ENCODE data around the gene KCNIP4.

KCNIP4 gene

GRCh38 chr4:21544415-21544814, 404.2 kb downstream of the KCNIP4 start:
- H3K9ac ChIP-seq (ENCODE audit: low read length in 2 of 2), result no peak overlapping the region
- no peak overlapping the region for H3K27ac ChIP-seq (ENCODE audit: low read length)
- H3K4me1 ChIP-seq (ENCODE audit: control insufficient read depth, insufficient read depth, low read length), result no peaks in the 10 kb centered on the region
- H3K4me3 ChIP-seq (ENCODE audit: low read length in 2 of 2), result no peak overlapping the region
- H3K9me3 ChIP-seq (ENCODE audit: control insufficient read depth in 2 of 2, low read length in 2 of 2), result peaks cover 3 to 4% of the 10 kb centered on the region in 2 donors
- H3K36me3 ChIP-seq (ENCODE audit: control insufficient read depth in 2 of 2, insufficient read depth in 2 of 2, low read length in 2 of 2), result no peaks in the 10 kb centered on the region
- H3K27me3 ChIP-seq (ENCODE audit: control insufficient read depth in 1 of 2, insufficient read depth in 2 of 2, low read length in 2 of 2), result no peaks in the 10 kb centered on the region

GRCh38 chr4:21543514-21543913, 405.1 kb downstream of the KCNIP4 start:
- Histone ChIP-seq H3K4me3 (ENCODE audit: low read length in 2 of 2) (no peak overlapping the region), H3K9me3 (ENCODE audit: control insufficient read depth in 2 of 2, low read length in 2 of 2) (peaks cover 3 to 4% of the 10 kb centered on the region in 2 donors), H3K36me3 (ENCODE audit: control insufficient read depth in 2 of 2, insufficient read depth in 2 of 2, low read length in 2 of 2) (no peaks in the 10 kb centered on the region), H3K27ac (ENCODE audit: low read length) (no peak overlapping the region), H3K4me1 (ENCODE audit: control insufficient read depth, insufficient read depth, low read length) (no peaks in the 10 kb centered on the region), H3K9ac (ENCODE audit: low read length in 2 of 2) (no peak overlapping the region), H3K27me3 (ENCODE audit: control insufficient read depth in 1 of 2, insufficient read depth in 2 of 2, low read length in 2 of 2) (no peaks in the 10 kb centered on the region)

- H3K27me3 ChIP-seq (ENCODE audit: control insufficient read depth in 1 of 2, insufficient read depth in 2 of 2, low read length in 2 of 2), result no peaks in the 10 kb centered on the region
Observed at GRCh38 chr4:21535898-21536297, 412.7 kb downstream of the KCNIP4 start.

DNA sequence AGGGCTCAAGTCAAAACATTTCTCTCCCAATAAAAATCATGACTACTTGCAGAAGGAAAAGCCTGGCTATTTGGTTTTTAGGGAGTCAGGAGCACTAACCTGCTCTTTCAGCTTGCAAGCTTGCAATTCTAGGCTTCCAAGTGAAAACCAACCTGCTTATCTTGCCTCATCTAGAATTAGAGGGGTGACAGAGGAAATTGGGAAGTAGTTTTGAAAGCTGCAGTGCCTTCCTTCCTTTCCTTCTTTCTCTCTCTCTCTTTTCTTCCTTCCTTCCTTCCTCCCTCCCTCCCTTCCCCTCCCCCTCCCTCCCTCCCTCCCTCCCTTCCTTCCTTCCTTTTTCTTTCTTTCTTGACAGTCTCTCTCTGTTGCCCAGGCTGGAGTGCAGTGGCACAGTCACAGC, 417.5 kb downstream of the KCNIP4 start:
- Histone ChIP-seq H3K9me3 (ENCODE audit: control insufficient read depth in 2 of 2, low read length in 2 of 2) (no peaks in the 10 kb centered on the region), H3K36me3 (ENCODE audit: control insufficient read depth in 2 of 2, insufficient read depth in 2 of 2, low read length in 2 of 2) (no peaks in the 10 kb centered on the region), H3K4me3 (ENCODE audit: low read length in 2 of 2) (no peak overlapping the region), H3K4me1 (ENCODE audit: control insufficient read depth, insufficient read depth, low read length) (no peaks in the 10 kb centered on the region), H3K27ac (ENCODE audit: low read length) (no peak overlapping the region), H3K27me3 (ENCODE audit: control insufficient read depth in 1 of 2, insufficient read depth in 2 of 2, low read length in 2 of 2) (no peaks in the 10 kb centered on the region), H3K9ac (ENCODE audit: low read length in 2 of 2) (no peak overlapping the region)

More at GRCh38 chr4:21535898-21536297, 412.7 kb downstream of the KCNIP4 start:
- no peaks in the 10 kb centered on the region for H3K36me3 ChIP-seq (ENCODE audit: control insufficient read depth in 2 of 2, insufficient read depth in 2 of 2, low read length in 2 of 2)
- H3K9ac ChIP-seq (ENCODE audit: low read length in 2 of 2), result no peak overlapping the region
- no peak overlapping the region for H3K27ac ChIP-seq (ENCODE audit: low read length)
- no peaks in the 10 kb centered on the region for H3K9me3 ChIP-seq (ENCODE audit: control insufficient read depth in 2 of 2, low read length in 2 of 2)
- H3K4me3 ChIP-seq (ENCODE audit: low read length in 2 of 2), result no peak overlapping the region
- H3K4me1 ChIP-seq (ENCODE audit: control insufficient read depth, insufficient read depth, low read length), result no peaks in the 10 kb centered on the region

GRCh38 chr4:21529214-21529613, 419.4 kb downstream of the KCNIP4 start:
- Histone ChIP-seq H3K27ac (ENCODE audit: low read length) (no peak overlapping the region), H3K4me3 (ENCODE audit: low read length in 2 of 2) (no peak overlapping the region), H3K27me3 (ENCODE audit: control insufficient read depth in 1 of 2, insufficient read depth in 2 of 2, low read length in 2 of 2) (no peaks in the 10 kb centered on the region), H3K36me3 (ENCODE audit: control insufficient read depth in 2 of 2, insufficient read depth in 2 of 2, low read length in 2 of 2) (no peaks in the 10 kb centered on the region), H3K4me1 (ENCODE audit: control insufficient read depth, insufficient read depth, low read length) (no peaks in the 10 kb centered on the region), H3K9me3 (ENCODE audit: control insufficient read depth in 2 of 2, low read length in 2 of 2) (no peaks in the 10 kb centered on the region), H3K9ac (ENCODE audit: low read length in 2 of 2) (no peak overlapping the region)

DNA sequence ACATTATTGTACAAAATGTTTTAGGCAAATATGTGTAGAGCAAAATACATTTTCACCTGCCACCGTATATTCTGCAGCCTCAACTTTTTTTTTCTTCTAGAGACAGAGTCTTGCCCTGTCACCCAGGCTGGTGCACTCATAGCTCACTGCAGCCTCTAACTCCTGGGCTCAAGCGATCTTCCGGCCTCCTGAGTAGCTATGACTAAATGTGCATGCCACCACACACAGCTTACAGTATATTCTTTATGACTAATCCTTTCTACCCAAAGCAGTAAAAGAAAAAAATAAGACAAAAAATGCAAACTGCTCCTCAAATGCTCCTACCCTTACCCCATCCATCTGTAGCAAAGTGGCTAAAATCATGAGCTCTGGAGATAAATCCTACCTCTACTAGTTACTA, 426.3 kb downstream of the KCNIP4 start:
- H3K4me1 ChIP-seq (ENCODE audit: control insufficient read depth, insufficient read depth, low read length), result no peaks in the 10 kb centered on the region
- no peak overlapping the region for H3K27ac ChIP-seq (ENCODE audit: low read length)
- H3K36me3 ChIP-seq (ENCODE audit: control insufficient read depth in 2 of 2, insufficient read depth in 2 of 2, low read length in 2 of 2), result no peaks in the 10 kb centered on the region
- H3K27me3 ChIP-seq (ENCODE audit: control insufficient read depth in 1 of 2, insufficient read depth in 2 of 2, low read length in 2 of 2), result no peaks in the 10 kb centered on the region
- H3K4me3 ChIP-seq (ENCODE audit: low read length in 2 of 2), result no peak overlapping the region
- H3K9ac ChIP-seq (ENCODE audit: low read length in 2 of 2), result no peak overlapping the region
- H3K9me3 ChIP-seq (ENCODE audit: control insufficient read depth in 2 of 2, low read length in 2 of 2), result no peaks in the 10 kb centered on the region

GRCh38 chr4:21517126-21517859, 431.3 kb downstream of the KCNIP4 start:
- Histone ChIP-seq H3K36me3 (ENCODE audit: control insufficient read depth in 2 of 2, insufficient read depth in 2 of 2, low read length in 2 of 2) (no peaks in the 10 kb centered on the region), H3K27me3 (ENCODE audit: control insufficient read depth in 1 of 2, insufficient read depth in 2 of 2, low read length in 2 of 2) (no peaks in the 10 kb centered on the region), H3K9me3 (ENCODE audit: control insufficient read depth in 2 of 2, low read length in 2 of 2) (no peaks in the 10 kb centered on the region), H3K4me3 (ENCODE audit: low read length in 2 of 2) (no peak overlapping the region), H3K4me1 (ENCODE audit: control insufficient read depth, insufficient read depth, low read length) (no peaks in the 10 kb centered on the region), H3K9ac (ENCODE audit: low read length in 2 of 2) (no peak overlapping the region), H3K27ac (ENCODE audit: low read length) (no peak overlapping the region)

DNA sequence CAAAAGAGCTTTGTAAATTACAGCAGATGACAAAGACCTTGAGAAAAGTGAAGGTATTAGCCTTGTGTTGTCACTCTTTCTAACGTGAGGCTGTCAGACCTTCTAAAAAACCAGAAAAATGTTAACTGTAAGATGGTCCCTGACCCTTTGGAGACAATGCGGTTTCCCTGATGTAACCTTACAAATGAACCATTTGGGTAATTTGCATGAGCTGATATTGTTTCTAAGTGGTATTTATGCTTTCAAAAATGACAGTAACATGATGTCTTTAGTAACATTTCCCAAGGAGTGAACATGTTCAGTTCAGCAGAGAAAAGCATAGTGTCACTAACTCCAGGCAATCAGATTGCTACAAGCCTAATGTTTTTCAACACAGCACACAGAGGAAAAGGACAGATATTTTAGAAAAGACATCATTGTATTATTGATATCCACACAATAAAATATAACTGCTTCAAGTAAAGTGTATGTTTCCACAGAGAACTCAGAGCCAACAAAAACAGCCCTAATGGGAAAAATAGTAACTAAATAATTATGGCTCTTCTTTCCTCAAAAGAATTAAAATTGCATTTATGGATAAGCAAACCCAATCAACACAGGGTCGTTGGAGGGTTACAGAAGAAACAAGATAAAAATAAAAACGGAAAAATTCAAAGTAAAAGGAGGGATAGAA, 434.4 kb downstream of the KCNIP4 start:
- Histone ChIP-seq H3K4me3 (ENCODE audit: low read length in 2 of 2) (no peak overlapping the region), H3K27me3 (ENCODE audit: control insufficient read depth in 1 of 2, insufficient read depth in 2 of 2, low read length in 2 of 2) (no peaks in the 10 kb centered on the region), H3K4me1 (ENCODE audit: control insufficient read depth, insufficient read depth, low read length) (no peaks in the 10 kb centered on the region), H3K9ac (ENCODE audit: low read length in 2 of 2) (no peak overlapping the region), H3K9me3 (ENCODE audit: control insufficient read depth in 2 of 2, low read length in 2 of 2) (no peaks in the 10 kb centered on the region), H3K27ac (ENCODE audit: low read length) (no peak overlapping the region), H3K36me3 (ENCODE audit: control insufficient read depth in 2 of 2, insufficient read depth in 2 of 2, low read length in 2 of 2) (no peaks in the 10 kb centered on the region)

- Histone ChIP-seq H3K36me3 (ENCODE audit: control insufficient read depth in 2 of 2, insufficient read depth in 2 of 2, low read length in 2 of 2) (no peaks in the 10 kb centered on the region), H3K27me3 (ENCODE audit: control insufficient read depth in 1 of 2, insufficient read depth in 2 of 2, low read length in 2 of 2) (no peaks in the 10 kb centered on the region), H3K9me3 (ENCODE audit: control insufficient read depth in 2 of 2, low read length in 2 of 2) (no peaks in the 10 kb centered on the region), H3K9ac (ENCODE audit: low read length in 2 of 2) (no peak overlapping the region), H3K4me3 (ENCODE audit: low read length in 2 of 2) (no peak overlapping the region), H3K4me1 (ENCODE audit: control insufficient read depth, insufficient read depth, low read length) (no peaks in the 10 kb centered on the region), H3K27ac (ENCODE audit: low read length) (no peak overlapping the region)
Observed at GRCh38 chr4:21512353-21512752, 436.2 kb downstream of the KCNIP4 start.

DNA sequence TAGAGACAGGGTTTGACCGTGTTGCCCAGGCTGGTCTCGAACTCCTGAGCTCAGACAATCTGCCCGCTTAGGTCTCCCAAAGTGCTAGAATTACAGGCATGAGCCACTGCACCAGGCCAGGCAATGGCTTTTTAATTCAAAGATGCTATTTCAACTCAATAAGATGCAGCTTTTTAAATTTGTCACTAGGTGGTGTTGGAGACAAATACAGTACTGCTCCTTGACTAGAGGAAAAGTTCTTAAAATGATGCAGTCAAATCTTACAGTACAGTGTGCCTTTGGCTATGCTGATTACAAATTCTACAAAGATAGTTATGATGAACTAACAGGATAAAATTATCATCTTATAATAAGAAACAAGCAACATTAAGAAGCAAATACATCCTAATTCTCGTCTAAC, 441.1 kb downstream of the KCNIP4 start:
- Histone ChIP-seq H3K9me3 (ENCODE audit: control insufficient read depth in 2 of 2, low read length in 2 of 2) (no peaks in the 10 kb centered on the region), H3K4me3 (ENCODE audit: low read length in 2 of 2) (no peak overlapping the region), H3K9ac (ENCODE audit: low read length in 2 of 2) (no peak overlapping the region), H3K27ac (ENCODE audit: low read length) (no peak overlapping the region), H3K27me3 (ENCODE audit: control insufficient read depth in 1 of 2, insufficient read depth in 2 of 2, low read length in 2 of 2) (no peaks in the 10 kb centered on the region), H3K36me3 (ENCODE audit: control insufficient read depth in 2 of 2, insufficient read depth in 2 of 2, low read length in 2 of 2) (no peaks in the 10 kb centered on the region), H3K4me1 (ENCODE audit: control insufficient read depth, insufficient read depth, low read length) (no peaks in the 10 kb centered on the region)

- Histone ChIP-seq H3K4me3 (ENCODE audit: low read length in 2 of 2) (no peak overlapping the region), H3K9me3 (ENCODE audit: control insufficient read depth in 2 of 2, low read length in 2 of 2) (no peaks in the 10 kb centered on the region), H3K9ac (ENCODE audit: low read length in 2 of 2) (no peak overlapping the region), H3K4me1 (ENCODE audit: control insufficient read depth, insufficient read depth, low read length) (no peaks in the 10 kb centered on the region), H3K27me3 (ENCODE audit: control insufficient read depth in 1 of 2, insufficient read depth in 2 of 2, low read length in 2 of 2) (no peaks in the 10 kb centered on the region), H3K27ac (ENCODE audit: low read length) (no peak overlapping the region), H3K36me3 (ENCODE audit: control insufficient read depth in 2 of 2, insufficient read depth in 2 of 2, low read length in 2 of 2) (no peaks in the 10 kb centered on the region)
Observed at GRCh38 chr4:21490682-21491081, 457.9 kb downstream of the KCNIP4 start.
